Fibroblast of lung (primary cell): ENCODE results near the gene PCLO.

Source experiments
- CTCF ChIP-seq, 2 donors: IDR thresholded peaks in 1 of 2; conservative IDR thresholded peaks in 1 of 2; 1 replicate in 1 of 2; 2 replicates in 1 of 2; pipeline ENCODE4 v1.5.1; 2011 to 2012; ENCODE audit warnings: low read length in 2 of 2, control low read depth in 1 of 2, inconsistent platforms in 1 of 2, low read depth in 1 of 2, mild to moderate bottlenecking in 1 of 2
- EZH2 ChIP-seq: IDR thresholded peaks from 2 replicates; pipeline ENCODE4 v1.5.1; 2012; ENCODE audit warnings: low read length, control low read depth, mild to moderate bottlenecking; ENCODE audit errors: missing control alignments

GRCh38 chr7:82925331-82925730 is 237.4 kb downstream of the PCLO start:
- TF ChIP-seq CTCF (conservative IDR thresholded peaks at IDR 0.05 in 1 of 2, IDR thresholded peaks at IDR 0.05 in 1 of 2; ENCODE audit: low read depth in 1 of 2, low read length in 2 of 2) (no peak), EZH2 (no peak)
